GM18508 (cell line): ENCODE data around the gene ABCA5.

Experiments
- ATAC-seq: cut with Tn5 transposase; IDR thresholded peaks from one replicate; pipeline ENCODE4 v1.9.1; 2021; ENCODE audit warnings: moderate number of reproducible peaks; ENCODE audit not compliant: insufficient read depth, unreplicated experiment

Gene ABCA5

GRCh38 chr17:69327060-69327831, at the start of gene ABCA5:
Gene ABCA5 (minus strand): TSS chr17:69327133. CDS start chr17:69314415, 12,718 bp downstream.
- peak; percentile 80 for ATAC-seq

GRCh38 chr17:69375229-69375628, 48.3 kb upstream of the ABCA5 start:
- no peak for ATAC-seq

GRCh38 chr17:69373069-69373468, 46.1 kb upstream of the ABCA5 start:
- no peak for ATAC-seq

GRCh38 chr17:69367298-69367697, 40.4 kb upstream of the ABCA5 start:
- peak; percentile 92 for ATAC-seq

GRCh38 chr17:69363488-69364210, 36.7 kb upstream of the ABCA5 start:
- no peak for ATAC-seq

- ATAC-seq: no peak
Observed at GRCh38 chr17:69361156-69361555, 34.2 kb upstream of the ABCA5 start.

GRCh38 chr17:69358688-69359596, 32.0 kb upstream of the ABCA5 start:
- ATAC-seq: no peak

- ATAC-seq: no peak
Observed at GRCh38 chr17:69357701-69358100, 30.8 kb upstream of the ABCA5 start.

- no peak for ATAC-seq
Observed at GRCh38 chr17:69356625-69357024, 29.7 kb upstream of the ABCA5 start.

- ATAC-seq: no peak
Observed at GRCh38 chr17:69350911-69351310, 24.0 kb upstream of the ABCA5 start.

- no peak for ATAC-seq
Observed at GRCh38 chr17:69348429-69348828, 21.5 kb upstream of the ABCA5 start.

GRCh38 chr17:69346766-69347165, 19.8 kb upstream of the ABCA5 start:
- no peak for ATAC-seq

GRCh38 chr17:69344939-69345338, 18.0 kb upstream of the ABCA5 start:
- no peak for ATAC-seq

- ATAC-seq: no peak
Observed at GRCh38 chr17:69342896-69343644, 16.1 kb upstream of the ABCA5 start.

- no peak for ATAC-seq
Observed at GRCh38 chr17:69339937-69340336, 13.0 kb upstream of the ABCA5 start.

- ATAC-seq: no peak
Observed at GRCh38 chr17:69336996-69337395, 10.1 kb upstream of the ABCA5 start.

GRCh38 chr17:69336580-69336979, 9.6 kb upstream of the ABCA5 start:
- ATAC-seq: no peak

- no peak for ATAC-seq
Observed at GRCh38 chr17:69335058-69335457, 8.1 kb upstream of the ABCA5 start.

GRCh38 chr17:69333561-69333960, 6.6 kb upstream of the ABCA5 start:
- no peak for ATAC-seq

GRCh38 chr17:69331756-69332155, 4.8 kb upstream of the ABCA5 start:
- ATAC-seq: no peak
